Spinal cord (tissue), 10 donors: ENCODE measurements around the gene CD37. TPM values are rescaled to one million over a fixed set of nuclear protein-coding genes. Genes with fewer than 3 reads are reported as not detected.
"Not testable (repeated sequence)": the region's sequence is repeated elsewhere in the genome, so short reads cannot be mapped to it uniquely, and the experiment has no call there.

Source experiments
- DNase-seq, 6 donors: peaks; one replicate each; pipeline versions ENCODE4 v3.0.0 to v3.0.0-alpha.2; 2013 to 2015; ENCODE audit warnings: low spot score in 6 of 6, low read depth in 4 of 6
- H3K27ac ChIP-seq: one replicate; pipeline ENCODE4 v1.5.1; 2013; ENCODE audit warnings: low read depth, low read length, control low read depth
- H3K27me3 ChIP-seq: one replicate; pipeline ENCODE4 v1.6.1; 2013; ENCODE audit warnings: low read length; ENCODE audit not compliant: control insufficient read depth, insufficient read depth
- H3K36me3 ChIP-seq: one replicate; pipeline ENCODE4 v1.6.1; 2013; ENCODE audit warnings: low read length; ENCODE audit not compliant: control insufficient read depth, insufficient read depth
- H3K4me1 ChIP-seq: one replicate; pipeline ENCODE4 v1.6.1; 2013; ENCODE audit warnings: low read length; ENCODE audit not compliant: control insufficient read depth, insufficient read depth
- H3K4me3 ChIP-seq: one replicate; pipeline ENCODE4 v1.5.1; 2013; ENCODE audit warnings: low read depth, low read length, control low read depth
- H3K9me3 ChIP-seq: one replicate; pipeline ENCODE4 v1.6.1; 2013; ENCODE audit warnings: low read length; ENCODE audit not compliant: control insufficient read depth, insufficient read depth
- WGBS: methylation state at CpG from one replicate; pipeline ENCODE4 v1.1.5; 2013; ENCODE audit warnings: missing lambda C conversion rate; ENCODE audit not compliant: insufficient coverage; 5-methylcytosine and 5-hydroxymethylcytosine counted together
- long read RNA-seq, 4 donors: transcript quantifications; one replicate each; lab custom pipeline, GENCODE V29; 2026
- polyA plus RNA-seq, 2 donors: library from polyadenylated mRNA; unstranded; fragments of 120-200 nt; gene quantifications; one replicate each; pipeline ENCODE4 v1.2.1, GENCODE V29; 2013; ENCODE audit not compliant: insufficient read length in 2 of 2
- total RNA-seq, 2 donors: library from RNA; depleted of rRNA in 1 of 2; stranded (reverse); fragments of 120-200 nt in 1 of 2; fragments of >200 nt in 1 of 2; gene quantifications; one replicate each; pipeline versions ENCODE4 v1.2.3 to v1.2.4, GENCODE V29; 2013 to 2014
- donor health status: healthy.

CD37 gene, protein sequence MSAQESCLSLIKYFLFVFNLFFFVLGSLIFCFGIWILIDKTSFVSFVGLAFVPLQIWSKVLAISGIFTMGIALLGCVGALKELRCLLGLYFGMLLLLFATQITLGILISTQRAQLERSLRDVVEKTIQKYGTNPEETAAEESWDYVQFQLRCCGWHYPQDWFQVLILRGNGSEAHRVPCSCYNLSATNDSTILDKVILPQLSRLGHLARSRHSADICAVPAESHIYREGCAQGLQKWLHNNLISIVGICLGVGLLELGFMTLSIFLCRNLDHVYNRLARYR
- total RNA-seq (10 to 100 TPM in 1 of 2 donors, 1 to 10 TPM in 1; 2.9 to 10.5 TPM), polyA plus RNA-seq (10 to 100 TPM; 16.6 to 18.0 TPM)
- long read RNA-seq, donor 1, transcript CD37-201 (8 exons, 1,265 nt) = major isoform, 5 of 5 reads
- long read RNA-seq, donor 1, partial matches to known transcripts = 0 of 5 reads
- long read RNA-seq, donor 1, other reads (novel, unspliced or antisense) = 0 of 5 reads
- long read RNA-seq, donor 2, partial matches to known transcripts = 0 of 3 reads
- long read RNA-seq, donor 2, other reads (novel, unspliced or antisense) = 0 of 3 reads
- long read RNA-seq, donor 3, partial matches to known transcripts = 14 of 15 reads
- long read RNA-seq, donor 3, other reads (novel, unspliced or antisense) = 0 of 15 reads
- long read RNA-seq, donor 4, partial matches to known transcripts = 0 of 3 reads
- long read RNA-seq, donor 4, other reads (novel, unspliced or antisense) = 0 of 3 reads

- Histone ChIP-seq H3K9me3 (no peaks in the 10 kb centered on the region), H3K4me3 (no peak within 1 kb of the TSS), H3K27me3 (peaks cover 4% of the 10 kb centered on the region), H3K4me1 (peaks cover 28% of the 10 kb centered on the region), H3K36me3 (peaks cover 9% of the 10 kb centered on the region), H3K27ac (no peak within 1 kb of the TSS)
- DNase-seq = no peak
- WGBS = 85% methylated on average over 8 of the region's 13 CpGs
These were observed at the start of gene CD37 for GRCh38 chr19:49335071-49335783. Gene CD37 (plus strand): TSS chr19:49335406. CDS start chr19:49335541, 135 bp downstream.

- Histone ChIP-seq H3K27ac (no peak overlapping the region), H3K36me3 (no peaks in the 10 kb centered on the region), H3K27me3 (no peaks in the 10 kb centered on the region), H3K9me3 (no peaks in the 10 kb centered on the region), H3K4me1 (no peaks in the 10 kb centered on the region), H3K4me3 (no peak overlapping the region)
- no CpG with 5 or more reads among the region's 2 CpGs for WGBS
- DNase-seq = no peak
These were observed 48.0 kb upstream of the CD37 start for GRCh38 chr19:49287141-49287770.

DNA sequence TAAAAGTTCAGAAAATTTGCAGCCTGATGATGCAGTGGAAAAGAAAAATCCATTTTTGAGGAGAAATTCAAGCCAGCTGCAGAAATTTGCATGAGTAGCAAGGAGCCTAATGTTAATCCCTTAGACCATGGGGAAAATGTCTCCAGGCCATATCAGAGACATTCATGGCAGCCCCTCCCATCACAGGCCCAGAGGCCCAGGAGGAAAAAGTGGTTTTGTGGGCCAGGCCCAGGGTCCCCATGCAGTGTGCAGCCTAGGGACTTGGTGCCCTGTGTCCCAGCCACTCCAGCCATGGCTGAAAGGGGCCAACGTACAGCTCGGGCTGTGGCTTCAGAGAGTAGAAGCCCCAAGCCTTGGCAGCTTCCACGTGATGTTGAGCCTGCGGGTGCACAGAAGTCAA, 47.0 kb upstream of the CD37 start:
- H3K27me3 ChIP-seq, DNase-seq, H3K27ac ChIP-seq, H3K36me3 ChIP-seq, H3K9me3 ChIP-seq, H3K4me3 ChIP-seq, H3K4me1 ChIP-seq: not testable (repeated sequence)
- WGBS = 93% methylated on average over 4 of the region's 4 CpGs

DNA sequence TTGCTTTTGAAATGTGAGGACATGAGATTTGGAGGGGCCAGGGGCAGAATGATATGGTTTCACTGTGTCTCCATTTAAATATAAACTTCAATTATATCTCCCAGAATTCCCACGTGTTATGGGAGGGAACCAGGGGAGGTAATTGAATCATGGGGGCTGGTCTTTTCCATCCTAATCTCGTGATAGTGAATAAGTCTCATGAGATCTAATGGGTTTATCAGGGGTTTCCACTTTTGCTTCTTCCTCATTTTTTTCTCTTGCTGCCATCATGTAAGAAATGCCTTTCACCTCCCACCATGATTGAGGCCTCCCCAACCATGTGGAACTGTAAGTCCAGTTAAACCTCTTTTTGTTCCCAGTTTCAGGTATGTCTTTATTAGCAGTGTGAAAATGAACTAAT, 45.9 kb upstream of the CD37 start:
- not testable (repeated sequence) for H3K27me3 ChIP-seq, H3K9me3 ChIP-seq, H3K36me3 ChIP-seq, H3K27ac ChIP-seq, H3K4me3 ChIP-seq, H3K4me1 ChIP-seq, DNase-seq
- WGBS = no CpG with 5 or more reads among the region's 2 CpGs

GRCh38 chr19:49290517-49290916, 44.7 kb upstream of the CD37 start:
- Histone ChIP-seq H3K27me3 (no peaks in the 10 kb centered on the region), H3K36me3 (peaks cover 2% of the 10 kb centered on the region), H3K4me1 (no peaks in the 10 kb centered on the region), H3K27ac (no peak overlapping the region), H3K4me3 (no peak overlapping the region), H3K9me3 (no peaks in the 10 kb centered on the region)
- DNase-seq = no peak
- 97% methylated on average over 3 of the region's 3 CpGs for WGBS

DNA sequence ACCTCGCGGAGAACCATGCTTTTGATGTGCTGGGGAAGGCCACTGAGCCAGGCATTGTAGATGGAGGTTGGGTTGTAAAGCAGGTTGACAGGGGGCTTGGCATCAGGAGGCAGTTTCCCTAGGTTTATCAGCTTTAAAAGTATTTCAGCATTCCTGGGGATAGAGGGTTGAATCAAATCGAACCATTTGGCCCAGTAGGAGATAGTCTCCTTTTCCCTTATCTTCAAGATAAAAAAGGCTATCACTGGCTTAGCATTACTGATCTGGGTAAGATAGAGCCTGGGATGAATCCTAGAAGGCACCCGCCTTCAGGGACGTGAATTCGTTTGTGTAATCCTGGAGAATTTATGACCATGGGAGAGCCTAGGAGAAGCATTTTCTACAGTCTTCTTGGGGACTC, 40.8 kb upstream of the CD37 start:
- no peak for DNase-seq
- WGBS = 80% methylated on average over 5 of the region's 6 CpGs
- Histone ChIP-seq H3K36me3 (peaks cover 2% of the 10 kb centered on the region), H3K27ac (no peak overlapping the region), H3K4me3 (no peak overlapping the region), H3K27me3 (no peaks in the 10 kb centered on the region), H3K4me1 (no peaks in the 10 kb centered on the region), H3K9me3 (no peaks in the 10 kb centered on the region)

GRCh38 chr19:49295208-49295880, 39.9 kb upstream of the CD37 start:
- Histone ChIP-seq H3K4me1 (no peaks in the 10 kb centered on the region), H3K4me3 (no peak overlapping the region), H3K9me3 (no peaks in the 10 kb centered on the region), H3K36me3 (peaks cover 2% of the 10 kb centered on the region), H3K27ac (no peak overlapping the region), H3K27me3 (no peaks in the 10 kb centered on the region)
- 100% methylated on average over 1 of the region's 8 CpGs for WGBS
- DNase-seq = no peak

GRCh38 chr19:49297403-49297802, 37.8 kb upstream of the CD37 start:
- Histone ChIP-seq H3K36me3 (peaks cover 2% of the 10 kb centered on the region), H3K4me3 (no peak overlapping the region)
- DNase-seq = no peak

GRCh38 chr19:49298653-49299052, 36.6 kb upstream of the CD37 start:
- H3K4me3 ChIP-seq, H3K27ac ChIP-seq, DNase-seq, H3K27me3 ChIP-seq, H3K36me3 ChIP-seq, H3K9me3 ChIP-seq: not testable (repeated sequence)
- 71% methylated on average over 1 of the region's 3 CpGs for WGBS
- H3K4me1 ChIP-seq = peaks cover 10% of the 10 kb centered on the region

More at GRCh38 chr19:49297403-49297802, 37.8 kb upstream of the CD37 start:
- Histone ChIP-seq H3K27ac (no peak overlapping the region), H3K9me3 (no peaks in the 10 kb centered on the region), H3K27me3 (no peaks in the 10 kb centered on the region), H3K4me1 (peaks cover 10% of the 10 kb centered on the region)
- WGBS = no CpG with 5 or more reads among the region's 3 CpGs
